ENCODE data around the gene MAU2.
"Not testable (repeated sequence)": the region's sequence is repeated elsewhere in the genome, so short reads cannot be mapped to it uniquely, and the experiment has no call there.

MAU2 gene

GRCh38 chr19:19347401-19348110, 26.9 kb downstream of the MAU2 start:
- DNase-seq, result no peak

- no peak for DNase-seq
Measured at GRCh38 chr19:19348266-19348665, 27.6 kb downstream of the MAU2 start.

- DNase-seq, result no peak
Measured at GRCh38 chr19:19349365-19349764, 28.7 kb downstream of the MAU2 start.

GRCh38 chr19:19350756-19351155, 30.1 kb downstream of the MAU2 start:
- DNase-seq, result not testable (repeated sequence)

- no peak for DNase-seq
Measured at GRCh38 chr19:19352823-19353222, 32.2 kb downstream of the MAU2 start.

- DNase-seq, result no peak
Measured at GRCh38 chr19:19354007-19354406, 33.4 kb downstream of the MAU2 start.

- DNase-seq, result no peak
Measured at GRCh38 chr19:19354932-19355331, 34.3 kb downstream of the MAU2 start.

GRCh38 chr19:19355606-19356139, 35.0 kb downstream of the MAU2 start:
- no peak for DNase-seq

GRCh38 chr19:19356500-19356899, 35.9 kb downstream of the MAU2 start:
- no peak for DNase-seq

- DNase-seq, result no peak
Measured at GRCh38 chr19:19356901-19357566, 36.4 kb downstream of the MAU2 start.

- peak; percentile 55 to 71 for DNase-seq
Measured at GRCh38 chr19:19361075-19361594, 40.5 kb downstream of the MAU2 start.

- DNase-seq, result no peak
Measured at GRCh38 chr19:19362075-19362474, 41.4 kb downstream of the MAU2 start.

GRCh38 chr19:19366434-19367396, 46.1 kb downstream of the MAU2 start:
- peak; percentile 64 to 66 for DNase-seq

- DNase-seq, result no peak
Measured at GRCh38 chr19:19368087-19368486, 47.5 kb downstream of the MAU2 start.

- no peak for DNase-seq
Measured at GRCh38 chr19:19371059-19371458, 50.4 kb downstream of the MAU2 start.

GRCh38 chr19:19372656-19373416, 52.2 kb downstream of the MAU2 start:
- DNase-seq, result no peak

GRCh38 chr19:19379527-19379926, 58.9 kb downstream of the MAU2 start:
- DNase-seq, result no peak

- not testable (repeated sequence) for DNase-seq
Measured at GRCh38 chr19:19380316-19380715, 59.7 kb downstream of the MAU2 start.

GRCh38 chr19:19381007-19381926, 60.6 kb downstream of the MAU2 start:
- DNase-seq, result no peak

GRCh38 chr19:19382118-19382517, 61.5 kb downstream of the MAU2 start:
- no peak for DNase-seq

- no peak for DNase-seq
Measured at GRCh38 chr19:19384486-19384885, 63.9 kb downstream of the MAU2 start.
